ENCODE results near the gene RFX4.

Gene RFX4

DNA sequence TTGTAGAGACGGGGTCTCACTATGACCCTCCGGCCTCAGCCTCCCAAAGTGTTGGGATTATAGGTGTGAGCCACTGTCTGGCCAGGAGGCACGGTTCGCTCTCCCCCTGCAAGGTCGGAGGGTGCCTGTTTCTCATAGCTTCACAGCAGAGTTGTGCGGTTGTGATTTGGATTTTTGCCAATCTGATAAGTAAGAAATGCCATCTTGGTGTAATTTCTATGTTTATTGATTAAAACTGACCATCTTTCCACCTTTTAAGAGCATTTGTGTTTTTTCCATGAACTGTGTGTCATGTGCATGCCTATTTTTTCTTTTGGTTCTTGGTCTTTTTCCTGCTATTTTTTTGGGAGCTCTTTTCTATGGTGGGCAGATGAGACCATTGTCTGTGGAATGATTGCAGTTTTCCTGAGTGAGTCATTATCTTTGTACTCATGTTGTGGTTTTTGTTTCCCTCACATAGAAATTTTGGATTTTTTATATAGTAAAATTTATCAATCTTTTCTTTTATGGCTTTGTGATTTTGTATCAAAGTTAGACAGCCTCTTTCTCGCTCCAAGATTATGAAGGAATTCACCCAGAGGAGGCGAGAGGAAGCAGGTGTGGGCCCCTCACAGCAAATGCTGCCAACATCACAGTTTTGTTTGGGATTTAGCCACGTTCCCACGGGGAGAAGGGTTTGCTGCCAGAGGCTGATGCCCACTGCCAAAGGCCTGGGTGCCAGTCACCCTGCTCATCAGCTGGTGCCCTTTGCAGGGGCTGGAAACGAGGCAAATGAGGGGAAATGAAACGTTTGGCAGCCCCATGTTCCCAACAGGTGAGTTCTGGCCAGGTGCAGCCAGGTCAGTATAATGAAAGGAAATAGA is 47.2 kb downstream of the RFX4 start:
- no peaks in the 10 kb centered on the region for H3K27me3 ChIP-seq (ENCODE audit: insufficient read depth, poor library complexity, severe bottlenecking)
- no peak overlapping the region for H3K4me3 ChIP-seq (replicated peaks; ENCODE audit: insufficient read depth, low read length)
- DNase-seq (ENCODE audit: low read depth in 1 of 2, low spot score in 1 of 2) = no peak
- TF ChIP-seq, protein P1, sequence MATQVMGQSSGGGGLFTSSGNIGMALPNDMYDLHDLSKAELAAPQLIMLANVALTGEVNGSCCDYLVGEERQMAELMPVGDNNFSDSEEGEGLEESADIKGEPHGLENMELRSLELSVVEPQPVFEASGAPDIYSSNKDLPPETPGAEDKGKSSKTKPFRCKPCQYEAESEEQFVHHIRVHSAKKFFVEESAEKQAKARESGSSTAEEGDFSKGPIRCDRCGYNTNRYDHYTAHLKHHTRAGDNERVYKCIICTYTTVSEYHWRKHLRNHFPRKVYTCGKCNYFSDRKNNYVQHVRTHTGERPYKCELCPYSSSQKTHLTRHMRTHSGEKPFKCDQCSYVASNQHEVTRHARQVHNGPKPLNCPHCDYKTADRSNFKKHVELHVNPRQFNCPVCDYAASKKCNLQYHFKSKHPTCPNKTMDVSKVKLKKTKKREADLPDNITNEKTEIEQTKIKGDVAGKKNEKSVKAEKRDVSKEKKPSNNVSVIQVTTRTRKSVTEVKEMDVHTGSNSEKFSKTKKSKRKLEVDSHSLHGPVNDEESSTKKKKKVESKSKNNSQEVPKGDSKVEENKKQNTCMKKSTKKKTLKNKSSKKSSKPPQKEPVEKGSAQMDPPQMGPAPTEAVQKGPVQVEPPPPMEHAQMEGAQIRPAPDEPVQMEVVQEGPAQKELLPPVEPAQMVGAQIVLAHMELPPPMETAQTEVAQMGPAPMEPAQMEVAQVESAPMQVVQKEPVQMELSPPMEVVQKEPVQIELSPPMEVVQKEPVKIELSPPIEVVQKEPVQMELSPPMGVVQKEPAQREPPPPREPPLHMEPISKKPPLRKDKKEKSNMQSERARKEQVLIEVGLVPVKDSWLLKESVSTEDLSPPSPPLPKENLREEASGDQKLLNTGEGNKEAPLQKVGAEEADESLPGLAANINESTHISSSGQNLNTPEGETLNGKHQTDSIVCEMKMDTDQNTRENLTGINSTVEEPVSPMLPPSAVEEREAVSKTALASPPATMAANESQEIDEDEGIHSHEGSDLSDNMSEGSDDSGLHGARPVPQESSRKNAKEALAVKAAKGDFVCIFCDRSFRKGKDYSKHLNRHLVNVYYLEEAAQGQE (IDR thresholded peaks at IDR 0.05; ENCODE audit: insufficient replicate concordance, low read depth) = no peak
- TF ChIP-seq POLR2AphosphoS5 (IDR thresholded peaks at IDR 0.05; ENCODE audit: low read depth) (no peak), GABPA (IDR thresholded peaks at IDR 0.05; ENCODE audit: low read depth) (no peak), SPI1 (IDR thresholded peaks at IDR 0.05; ENCODE audit: borderline replicate concordance, low read depth) (no peak)
- TF ChIP-seq, protein P2, sequence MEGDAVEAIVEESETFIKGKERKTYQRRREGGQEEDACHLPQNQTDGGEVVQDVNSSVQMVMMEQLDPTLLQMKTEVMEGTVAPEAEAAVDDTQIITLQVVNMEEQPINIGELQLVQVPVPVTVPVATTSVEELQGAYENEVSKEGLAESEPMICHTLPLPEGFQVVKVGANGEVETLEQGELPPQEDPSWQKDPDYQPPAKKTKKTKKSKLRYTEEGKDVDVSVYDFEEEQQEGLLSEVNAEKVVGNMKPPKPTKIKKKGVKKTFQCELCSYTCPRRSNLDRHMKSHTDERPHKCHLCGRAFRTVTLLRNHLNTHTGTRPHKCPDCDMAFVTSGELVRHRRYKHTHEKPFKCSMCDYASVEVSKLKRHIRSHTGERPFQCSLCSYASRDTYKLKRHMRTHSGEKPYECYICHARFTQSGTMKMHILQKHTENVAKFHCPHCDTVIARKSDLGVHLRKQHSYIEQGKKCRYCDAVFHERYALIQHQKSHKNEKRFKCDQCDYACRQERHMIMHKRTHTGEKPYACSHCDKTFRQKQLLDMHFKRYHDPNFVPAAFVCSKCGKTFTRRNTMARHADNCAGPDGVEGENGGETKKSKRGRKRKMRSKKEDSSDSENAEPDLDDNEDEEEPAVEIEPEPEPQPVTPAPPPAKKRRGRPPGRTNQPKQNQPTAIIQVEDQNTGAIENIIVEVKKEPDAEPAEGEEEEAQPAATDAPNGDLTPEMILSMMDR (IDR thresholded peaks at IDR 0.05; ENCODE audit: insufficient read depth, low read length) = no peak
- no peak overlapping the region for H3K27ac ChIP-seq (replicated peaks)

DNA sequence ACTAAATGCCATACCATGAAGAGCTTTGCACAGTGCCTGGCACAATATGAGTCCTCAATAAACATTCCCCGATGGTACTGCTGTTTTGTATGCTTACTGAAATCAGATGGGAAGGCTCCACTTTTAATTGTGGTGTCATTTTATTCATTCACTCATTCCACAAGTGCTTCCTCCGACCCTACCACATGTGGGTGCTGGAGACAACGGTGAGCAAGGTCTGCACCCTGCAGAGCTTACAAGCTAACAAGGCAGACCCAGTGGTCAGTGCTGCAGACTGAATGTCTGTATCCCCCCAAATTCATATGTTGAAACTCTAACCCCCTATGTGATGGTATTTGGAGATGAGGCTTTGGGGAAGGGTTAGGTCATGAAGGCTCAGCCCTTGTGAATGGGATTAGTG is 48.3 kb downstream of the RFX4 start:
- TF ChIP-seq, protein P2 (IDR thresholded peaks at IDR 0.05; ENCODE audit: insufficient read depth, low read length) = no peak
- TF ChIP-seq, protein P1 (IDR thresholded peaks at IDR 0.05; ENCODE audit: insufficient replicate concordance, low read depth) = no peak
- TF ChIP-seq POLR2AphosphoS5 (IDR thresholded peaks at IDR 0.05; ENCODE audit: low read depth) (no peak), SPI1 (IDR thresholded peaks at IDR 0.05; ENCODE audit: borderline replicate concordance, low read depth) (no peak), GABPA (IDR thresholded peaks at IDR 0.05; ENCODE audit: low read depth) (no peak)

DNA sequence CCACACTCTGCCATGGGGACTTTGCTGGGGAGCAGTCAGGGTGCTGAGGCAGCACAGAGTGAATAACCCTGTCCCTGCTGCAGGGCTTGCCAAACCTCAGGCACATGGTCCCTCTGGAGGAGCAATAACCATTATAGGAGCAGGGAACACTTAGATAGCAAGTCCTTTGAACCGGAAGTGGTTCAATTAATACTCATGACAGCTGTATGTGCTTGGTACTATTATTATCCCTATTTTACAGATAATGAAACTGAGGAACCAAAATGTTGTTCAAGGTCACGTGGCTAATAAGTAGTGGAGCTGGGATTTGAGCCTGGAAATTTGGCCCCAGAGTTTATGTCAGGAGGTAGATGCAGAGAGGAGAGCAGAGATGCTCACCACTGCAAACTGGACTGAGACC is 49.0 kb downstream of the RFX4 start:
- H3K27me3 ChIP-seq (ENCODE audit: insufficient read depth, poor library complexity, severe bottlenecking) = no peaks in the 10 kb centered on the region
- TF ChIP-seq GABPA (IDR thresholded peaks at IDR 0.05; ENCODE audit: low read depth) (no peak), POLR2AphosphoS5 (IDR thresholded peaks at IDR 0.05; ENCODE audit: low read depth) (no peak), SPI1 (IDR thresholded peaks at IDR 0.05; ENCODE audit: borderline replicate concordance, low read depth) (no peak)
- TF ChIP-seq, protein P2 (IDR thresholded peaks at IDR 0.05; ENCODE audit: insufficient read depth, low read length) = no peak
- TF ChIP-seq, protein P1 (IDR thresholded peaks at IDR 0.05; ENCODE audit: insufficient replicate concordance, low read depth) = no peak
- no peak for DNase-seq (ENCODE audit: low read depth in 1 of 2, low spot score in 1 of 2)
- H3K4me3 ChIP-seq (replicated peaks; ENCODE audit: insufficient read depth, low read length) = no peak overlapping the region
- H3K27ac ChIP-seq (replicated peaks) = no peak overlapping the region

More for the DNA sequence above, 48.3 kb downstream of the RFX4 start:
- no peak for DNase-seq (ENCODE audit: low read depth in 1 of 2, low spot score in 1 of 2)
- H3K4me3 ChIP-seq (replicated peaks; ENCODE audit: insufficient read depth, low read length) = no peak overlapping the region
- no peaks in the 10 kb centered on the region for H3K27me3 ChIP-seq (ENCODE audit: insufficient read depth, poor library complexity, severe bottlenecking)
- no peak overlapping the region for H3K27ac ChIP-seq (replicated peaks)

All from HL-60 (cell line).